ENCODE results near the gene PPFIA1.
A peak's percentile ranks its signal among the peaks of the same experiment; 100 is the strongest.
"Not testable (repeated sequence)": the region's sequence is repeated elsewhere in the genome, so short reads cannot be mapped to it uniquely, and the experiment has no call there.

Gene PPFIA1

DNA sequence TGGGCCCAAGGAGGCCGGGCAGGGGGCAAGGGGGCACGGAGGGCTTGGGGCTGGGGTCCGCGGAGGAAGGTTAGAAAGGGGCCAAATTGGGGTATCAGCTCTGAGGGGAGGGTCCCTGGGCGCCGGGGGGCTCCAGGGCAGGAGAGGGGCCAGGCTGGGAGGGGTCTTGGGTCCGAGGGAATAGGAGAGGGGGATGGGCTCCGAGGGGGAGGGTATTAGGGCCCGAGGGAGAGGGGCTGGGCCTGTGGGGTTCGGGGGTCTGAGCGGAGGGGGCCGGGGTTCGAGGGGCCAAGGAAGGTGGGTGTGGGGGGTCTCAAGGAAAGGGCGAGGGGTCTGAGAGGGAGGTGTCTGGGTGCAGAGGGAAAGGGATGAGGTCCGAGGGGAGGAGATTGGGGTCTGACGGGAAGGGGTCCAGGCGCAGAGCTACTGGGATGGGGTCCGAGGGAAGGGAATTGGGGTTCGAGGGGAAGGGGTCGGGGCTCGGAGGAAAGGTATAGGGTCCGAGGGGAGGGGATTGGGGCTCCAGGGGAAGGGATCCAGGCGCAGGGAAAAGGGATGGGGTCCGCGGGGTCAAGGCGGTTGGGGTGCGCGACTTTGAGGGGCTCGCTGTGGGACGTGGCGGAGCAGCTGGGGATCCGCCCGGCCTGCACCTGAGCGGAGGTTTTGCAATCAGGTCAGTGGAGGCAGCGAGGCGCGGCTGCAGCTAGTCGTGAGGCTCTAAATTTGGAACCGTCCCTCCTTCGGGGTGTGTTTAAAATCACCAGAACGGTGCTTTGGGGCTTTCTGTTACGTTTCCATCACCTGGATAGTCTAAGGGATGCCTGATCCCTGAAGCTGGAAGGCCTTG, 128.6 kb downstream of the PPFIA1 start:
- Mint-ChIP-seq H3K9me3 (no peaks in the 10 kb centered on the region), H3K27me3 (ENCODE audit: low read depth) (peaks cover 60% of the 10 kb centered on the region), H3K27ac (no peak overlapping the region), H3K4me3 (peak overlapping the region; percentile 45), H3K4me1 (ENCODE audit: low read depth) (peaks cover 17% of the 10 kb centered on the region), H3K36me3 (ENCODE audit: low read depth) (peaks cover 2% of the 10 kb centered on the region)
- no peak for DNase-seq (ENCODE audit: low spot score)

DNA sequence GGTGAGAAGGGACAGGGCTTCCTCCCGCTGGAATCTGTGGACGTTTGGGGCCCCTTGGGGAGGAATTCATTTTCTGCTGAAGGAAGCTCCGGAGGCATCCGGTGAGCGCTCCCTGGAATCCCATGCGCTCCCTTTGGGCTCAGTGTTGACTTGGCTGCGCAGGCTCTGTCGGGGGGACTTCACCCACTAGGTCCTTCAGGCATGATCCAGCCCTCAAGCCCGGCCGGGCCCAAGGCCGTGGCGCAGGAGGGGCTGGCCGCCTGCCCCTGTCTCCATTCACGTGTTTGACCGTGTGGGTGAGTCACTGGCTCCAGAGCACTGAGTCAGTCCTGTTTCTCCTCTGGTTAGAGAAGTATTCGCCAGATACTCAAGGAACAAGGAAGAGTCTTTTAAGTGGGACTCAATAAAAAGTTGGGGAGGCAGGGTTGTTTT, 129.2 kb downstream of the PPFIA1 start:
- no peaks in the 10 kb centered on the region for H3K9me3 Mint-ChIP-seq
- H3K27ac Mint-ChIP-seq = no peak overlapping the region
- no peak for DNase-seq (ENCODE audit: low spot score)
- peaks cover 2% of the 10 kb centered on the region for H3K36me3 Mint-ChIP-seq (ENCODE audit: low read depth)
- H3K4me1 Mint-ChIP-seq (ENCODE audit: low read depth) = peaks cover 17% of the 10 kb centered on the region
- H3K27me3 Mint-ChIP-seq (ENCODE audit: low read depth) = peaks cover 58% of the 10 kb centered on the region
- peak overlapping the region; percentile 45 for H3K4me3 Mint-ChIP-seq

GRCh38 chr11:70400643-70401042, 130.2 kb downstream of the PPFIA1 start:
- Mint-ChIP-seq H3K27ac (no peak overlapping the region), H3K9me3 (no peaks in the 10 kb centered on the region), H3K36me3 (ENCODE audit: low read depth) (peaks cover 2% of the 10 kb centered on the region), H3K27me3 (ENCODE audit: low read depth) (peaks cover 57% of the 10 kb centered on the region), H3K4me3 (no peak overlapping the region), H3K4me1 (ENCODE audit: low read depth) (peaks cover 17% of the 10 kb centered on the region)
- no peak for DNase-seq (ENCODE audit: low spot score)

DNA sequence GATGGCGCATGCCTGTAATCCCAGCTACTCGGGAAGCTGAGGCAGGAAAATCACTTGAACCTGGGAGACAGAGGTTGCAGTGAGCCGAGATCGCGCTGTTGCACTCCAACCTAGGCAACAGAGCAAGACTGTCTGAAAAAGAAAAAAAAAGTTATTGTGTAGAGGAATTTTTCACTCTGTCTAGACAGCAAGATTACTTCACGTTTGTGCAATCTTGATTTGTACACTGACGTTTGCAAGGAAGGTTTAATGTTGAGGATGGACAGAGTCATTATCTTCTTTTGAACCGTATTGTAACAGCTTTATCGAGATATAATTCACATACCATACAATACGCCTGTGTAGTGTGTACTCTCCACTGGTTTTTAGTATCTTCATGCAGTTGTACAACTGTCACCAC, 131.5 kb downstream of the PPFIA1 start:
- peaks cover 17% of the 10 kb centered on the region for H3K4me1 Mint-ChIP-seq (ENCODE audit: low read depth)
- H3K27ac Mint-ChIP-seq = no peak overlapping the region
- H3K4me3 Mint-ChIP-seq = no peak overlapping the region
- no peak for DNase-seq (ENCODE audit: low spot score)
- H3K27me3 Mint-ChIP-seq (ENCODE audit: low read depth) = peaks cover 55% of the 10 kb centered on the region
- H3K36me3 Mint-ChIP-seq (ENCODE audit: low read depth) = peaks cover 2% of the 10 kb centered on the region
- no peaks in the 10 kb centered on the region for H3K9me3 Mint-ChIP-seq

DNA sequence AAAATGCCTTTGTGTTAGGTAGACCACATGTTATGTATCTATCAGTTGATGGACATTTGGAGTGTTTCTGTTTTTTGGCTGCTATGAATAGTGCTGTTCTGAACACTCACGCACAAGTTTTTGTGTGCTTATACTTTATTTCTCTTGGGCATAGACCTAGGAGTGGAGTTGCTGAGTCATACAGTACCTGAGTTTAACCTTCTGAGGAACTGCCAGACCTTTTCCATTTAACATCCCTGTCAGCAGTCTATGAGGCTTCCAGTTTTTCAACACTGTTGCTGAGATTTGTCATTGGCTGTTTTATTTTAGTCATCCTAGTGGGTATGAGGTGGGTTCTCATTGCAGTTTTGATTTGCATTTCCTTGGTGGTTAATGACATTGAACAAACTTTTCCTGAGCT, 132.2 kb downstream of the PPFIA1 start:
- Mint-ChIP-seq H3K9me3 (no peaks in the 10 kb centered on the region), H3K4me1 (ENCODE audit: low read depth) (peaks cover 11% of the 10 kb centered on the region), H3K36me3 (ENCODE audit: low read depth) (peaks cover 2% of the 10 kb centered on the region), H3K27ac (no peak overlapping the region), H3K4me3 (no peak overlapping the region), H3K27me3 (ENCODE audit: low read depth) (peaks cover 52% of the 10 kb centered on the region)
- DNase-seq (ENCODE audit: low spot score) = no peak

DNA sequence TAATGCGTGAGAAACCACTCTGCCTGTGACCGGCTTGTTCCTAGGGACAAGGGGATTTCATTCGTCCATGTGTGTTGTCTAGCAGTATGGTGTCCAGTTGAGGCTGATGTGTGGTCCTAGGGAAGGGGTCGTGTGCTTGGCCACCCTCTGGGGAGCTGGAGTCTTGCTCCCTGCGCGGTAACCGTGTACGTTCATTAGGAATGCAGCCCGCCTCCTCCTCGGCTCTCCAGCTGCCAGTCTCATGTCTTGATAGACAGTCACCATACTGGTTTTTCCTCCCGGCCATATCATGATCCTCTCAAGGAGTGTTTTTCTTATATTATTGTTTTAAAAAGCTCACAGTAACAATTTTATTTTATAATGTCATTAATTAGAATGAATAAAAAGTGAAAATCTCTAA, 133.8 kb downstream of the PPFIA1 start:
- Mint-ChIP-seq H3K27ac (no peak overlapping the region), H3K4me1 (ENCODE audit: low read depth) (peaks cover 4% of the 10 kb centered on the region), H3K27me3 (ENCODE audit: low read depth) (peaks cover 46% of the 10 kb centered on the region), H3K36me3 (ENCODE audit: low read depth) (no peaks in the 10 kb centered on the region), H3K9me3 (no peaks in the 10 kb centered on the region), H3K4me3 (no peak overlapping the region)
- no peak for DNase-seq (ENCODE audit: low spot score)

DNA sequence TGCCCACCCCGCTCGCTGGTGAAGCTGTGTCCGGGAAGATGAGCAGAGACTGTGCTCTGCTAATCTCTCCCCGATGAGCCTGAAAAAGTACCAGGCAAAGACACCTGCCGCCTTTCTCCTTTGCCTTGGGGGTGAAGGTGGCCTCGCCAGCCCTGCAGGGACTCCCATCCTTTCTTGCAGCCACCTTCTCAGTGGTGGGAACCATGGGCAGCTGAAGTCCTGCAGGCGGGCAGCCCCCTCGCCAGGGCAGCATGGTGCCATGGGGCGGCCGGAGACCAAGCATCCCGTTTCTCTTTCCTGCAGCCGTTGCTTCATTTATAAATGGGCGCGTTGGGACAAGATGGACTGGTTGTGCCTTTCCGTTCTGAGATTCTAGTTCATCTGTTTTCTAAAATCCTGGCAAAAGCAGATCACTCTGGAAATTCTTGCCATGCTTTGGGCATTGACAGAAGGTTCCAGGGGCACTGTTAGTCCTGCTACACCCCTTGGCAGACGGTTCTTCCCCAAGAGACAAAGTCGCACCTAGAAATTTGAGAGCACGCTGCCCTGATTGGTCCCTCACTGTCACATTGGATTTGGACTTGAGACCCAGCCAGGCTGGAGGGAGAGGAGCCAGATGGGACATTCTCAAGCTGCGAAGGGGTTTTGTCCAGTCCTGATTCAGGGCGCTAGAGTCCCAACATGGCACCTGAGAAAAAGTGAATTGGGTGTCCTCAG, 135.3 kb downstream of the PPFIA1 start:
- DNase-seq (ENCODE audit: low spot score) = no peak
- Mint-ChIP-seq H3K4me1 (ENCODE audit: low read depth) (peaks cover 2% of the 10 kb centered on the region), H3K27me3 (ENCODE audit: low read depth) (peaks cover 43% of the 10 kb centered on the region), H3K27ac (no peak overlapping the region), H3K36me3 (ENCODE audit: low read depth) (no peaks in the 10 kb centered on the region), H3K9me3 (no peaks in the 10 kb centered on the region), H3K4me3 (no peak overlapping the region)

GRCh38 chr11:70407121-70407520, 136.6 kb downstream of the PPFIA1 start:
- no peak for DNase-seq (ENCODE audit: low spot score)
- H3K4me1 Mint-ChIP-seq (ENCODE audit: low read depth) = peaks cover 2% of the 10 kb centered on the region
- H3K36me3 Mint-ChIP-seq (ENCODE audit: low read depth) = no peaks in the 10 kb centered on the region
- H3K4me3 Mint-ChIP-seq = no peak overlapping the region
- H3K9me3 Mint-ChIP-seq = no peaks in the 10 kb centered on the region
- no peak overlapping the region for H3K27ac Mint-ChIP-seq
- H3K27me3 Mint-ChIP-seq (ENCODE audit: low read depth) = peaks cover 32% of the 10 kb centered on the region

DNA sequence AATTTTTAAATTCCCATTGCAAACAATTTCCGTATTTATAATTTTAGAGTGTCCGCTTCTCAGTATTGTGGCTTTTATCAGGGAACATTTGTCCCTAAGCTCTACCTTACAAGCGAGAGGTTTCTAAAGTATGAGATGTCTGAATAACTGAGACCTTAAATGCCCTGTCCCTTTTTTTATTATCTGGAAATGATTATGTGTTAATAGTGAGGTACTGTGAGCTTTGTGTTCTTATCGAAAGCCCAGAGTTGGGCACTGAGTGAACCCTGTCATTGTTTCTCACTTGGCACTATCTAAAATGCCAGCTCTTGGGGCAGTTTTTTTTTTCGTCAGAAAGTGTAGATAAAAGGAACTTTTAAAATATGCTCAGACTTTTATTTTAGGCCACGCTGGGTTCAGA, 137.3 kb downstream of the PPFIA1 start:
- Mint-ChIP-seq H3K27ac (no peak overlapping the region), H3K4me3 (no peak overlapping the region), H3K9me3 (no peaks in the 10 kb centered on the region), H3K36me3 (ENCODE audit: low read depth) (no peaks in the 10 kb centered on the region), H3K27me3 (ENCODE audit: low read depth) (peaks cover 25% of the 10 kb centered on the region), H3K4me1 (ENCODE audit: low read depth) (no peaks in the 10 kb centered on the region)
- DNase-seq (ENCODE audit: low spot score) = no peak

- H3K4me1 Mint-ChIP-seq (ENCODE audit: low read depth); H3K36me3 Mint-ChIP-seq (ENCODE audit: low read depth); H3K9me3 Mint-ChIP-seq; DNase-seq (ENCODE audit: low spot score); H3K27ac Mint-ChIP-seq; H3K4me3 Mint-ChIP-seq: not testable (repeated sequence)
- peaks cover 23% of the 10 kb centered on the region for H3K27me3 Mint-ChIP-seq (ENCODE audit: low read depth)
These were observed 137.8 kb downstream of the PPFIA1 start for GRCh38 chr11:70408326-70408725.

- H3K27ac Mint-ChIP-seq = no peak overlapping the region
- no peak for DNase-seq (ENCODE audit: low spot score)
- no peaks in the 10 kb centered on the region for H3K9me3 Mint-ChIP-seq
- no peaks in the 10 kb centered on the region for H3K4me1 Mint-ChIP-seq (ENCODE audit: low read depth)
- H3K4me3 Mint-ChIP-seq = no peak overlapping the region
- H3K27me3 Mint-ChIP-seq (ENCODE audit: low read depth) = peaks cover 20% of the 10 kb centered on the region
- H3K36me3 Mint-ChIP-seq (ENCODE audit: low read depth) = no peaks in the 10 kb centered on the region
These were observed 138.9 kb downstream of the PPFIA1 start for GRCh38 chr11:70409437-70409836.

DNA sequence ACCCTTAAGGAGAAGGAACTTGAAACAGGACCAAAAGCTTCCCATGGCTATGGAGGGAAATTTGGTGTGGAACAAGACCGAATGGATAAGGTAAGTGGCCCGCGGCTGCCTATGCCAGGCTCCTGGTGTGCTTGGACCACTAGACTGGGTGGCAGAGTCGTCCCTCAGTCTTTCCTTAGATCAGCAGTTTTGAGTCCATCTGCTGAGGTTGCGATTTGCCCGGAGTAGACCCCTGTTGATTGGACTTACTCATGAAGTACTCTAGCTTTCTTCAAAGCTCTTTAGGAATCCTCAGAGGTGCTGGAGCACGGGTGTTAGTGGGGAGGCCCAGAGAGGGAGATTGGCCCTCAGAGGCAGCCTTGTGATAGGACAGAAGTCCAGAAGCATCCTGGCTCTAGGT, 139.4 kb downstream of the PPFIA1 start:
- Mint-ChIP-seq H3K4me1 (ENCODE audit: low read depth) (no peaks in the 10 kb centered on the region), H3K27ac (no peak overlapping the region), H3K4me3 (no peak overlapping the region), H3K27me3 (ENCODE audit: low read depth) (peaks cover 20% of the 10 kb centered on the region), H3K9me3 (no peaks in the 10 kb centered on the region), H3K36me3 (ENCODE audit: low read depth) (no peaks in the 10 kb centered on the region)
- DNase-seq (ENCODE audit: low spot score) = no peak

DNA sequence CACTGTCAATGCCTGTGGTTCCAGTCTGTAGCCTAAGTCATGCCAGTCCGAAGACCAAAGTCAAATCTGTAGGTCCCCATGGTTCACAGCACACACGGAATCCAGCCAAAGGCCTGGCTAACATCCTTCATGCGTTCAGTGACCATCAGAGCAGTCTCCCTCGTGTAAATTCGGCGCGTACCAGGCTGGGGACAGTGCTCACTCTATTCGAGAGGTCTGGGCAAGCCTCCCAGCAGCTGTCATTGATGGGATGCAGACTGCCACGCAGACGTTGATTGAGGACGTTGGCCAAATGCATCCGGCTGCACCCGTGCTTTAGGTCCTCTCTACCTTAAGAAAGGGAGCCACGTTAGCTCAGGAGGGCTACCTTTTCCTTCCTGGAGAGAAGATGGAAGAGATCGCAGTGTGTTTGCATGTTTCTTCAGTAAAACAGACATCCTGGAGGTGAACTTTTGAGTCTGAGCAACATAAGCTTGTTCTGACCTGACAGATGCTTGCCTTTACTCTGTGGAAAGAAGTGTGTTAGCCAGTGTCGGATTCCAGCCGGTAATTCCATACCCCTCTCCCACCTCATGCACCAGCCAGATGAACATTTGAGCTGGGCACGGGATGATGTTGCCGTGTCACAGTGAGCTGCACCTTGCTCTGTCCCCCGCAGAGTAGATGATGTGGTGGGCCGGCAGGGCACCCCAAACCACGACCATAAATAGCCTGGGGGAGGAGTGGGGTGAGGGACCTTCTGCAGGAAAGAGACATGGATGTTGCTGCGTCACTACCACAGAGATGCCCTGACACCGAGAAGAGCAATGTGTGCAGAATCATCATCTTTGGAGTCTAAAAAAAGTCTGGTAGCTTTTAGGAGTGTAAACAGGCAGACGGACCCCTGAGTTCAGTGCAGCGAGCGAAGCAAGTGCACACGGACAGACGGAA, 140.1 kb downstream of the PPFIA1 start:
- Mint-ChIP-seq H3K4me1 (ENCODE audit: low read depth) (no peaks in the 10 kb centered on the region), H3K27me3 (ENCODE audit: low read depth) (peaks cover 17% of the 10 kb centered on the region), H3K27ac (no peak overlapping the region), H3K9me3 (no peaks in the 10 kb centered on the region), H3K36me3 (ENCODE audit: low read depth) (no peaks in the 10 kb centered on the region), H3K4me3 (no peak overlapping the region)
- no peak for DNase-seq (ENCODE audit: low spot score)
